RWPE2 (cell line): Measurements from ENCODE around the gene LIFR.

Experiments used
- ATAC-seq: fragments of 200-7000 bp; cut with Tn5 transposase; 3 replicates; pipeline ENCODE4 v1.9.1; 2021; ENCODE audit warnings: low read depth
- DNase-seq: peaks from one replicate; pipeline ENCODE4 v3.0.0-alpha.2; 2020; ENCODE audit warnings: low spot score
- H3K27ac ChIP-seq: fragments of 450-650 bp; 2 replicates; pipeline ENCODE4 v1.5.1; 2017; ENCODE audit warnings: mild to moderate bottlenecking; ENCODE audit not compliant: poor library complexity, severe bottlenecking
- H3K27me3 ChIP-seq: fragments of 250-450 bp; sonication (Bioruptor Pico); 2 replicates; pipeline ENCODE4 v1.5.1; 2021; ENCODE audit warnings: mild to moderate bottlenecking, moderate library complexity; ENCODE audit not compliant: insufficient read depth, poor library complexity, severe bottlenecking
- H3K36me3 ChIP-seq: fragments of 250-450 bp; sonication (Bioruptor Pico); 2 replicates; pipeline ENCODE4 v1.5.1; 2020; ENCODE audit warnings: low read depth, mild to moderate bottlenecking, moderate library complexity
- H3K4me1 ChIP-seq: fragments of 250-450 bp; sonication (Bioruptor Pico); 2 replicates; pipeline ENCODE4 v1.5.1; 2021; ENCODE audit warnings: mild to moderate bottlenecking, moderate library complexity; ENCODE audit not compliant: insufficient read depth, poor library complexity, severe bottlenecking
- H3K4me3 ChIP-seq: fragments of 250-450 bp; sonication (Bioruptor Pico); 2 replicates; pipeline ENCODE4 v1.5.1; 2021; ENCODE audit warnings: mild to moderate bottlenecking, moderate library complexity; ENCODE audit not compliant: severe bottlenecking
- H3K9me3 ChIP-seq: fragments of 250-450 bp; sonication (Bioruptor Pico); 2 replicates; pipeline ENCODE4 v1.5.1; 2021; ENCODE audit warnings: mild to moderate bottlenecking, moderate library complexity; ENCODE audit not compliant: severe bottlenecking
- TF ChIP-seq, protein P1 (sequence below): fragments of 450-650 bp; IDR thresholded peaks from one replicate; pipeline ENCODE4 v1.5.1; 2017; ENCODE audit warnings: mild to moderate bottlenecking, moderate library complexity; ENCODE audit not compliant: poor library complexity, severe bottlenecking

LIFR gene

GRCh38 chr5:38434966-38435705, 121.3 kb downstream of the LIFR start:
- no peaks in the 10 kb centered on the region for H3K9me3 ChIP-seq
- no peak overlapping the region for H3K4me3 ChIP-seq
- ATAC-seq (no peak), DNase-seq (no peak)
- H3K27ac ChIP-seq: no peak overlapping the region
- no peaks in the 10 kb centered on the region for H3K36me3 ChIP-seq
- no peaks in the 10 kb centered on the region for H3K4me1 ChIP-seq
- H3K27me3 ChIP-seq: no peaks in the 10 kb centered on the region
- TF ChIP-seq, protein P1, sequence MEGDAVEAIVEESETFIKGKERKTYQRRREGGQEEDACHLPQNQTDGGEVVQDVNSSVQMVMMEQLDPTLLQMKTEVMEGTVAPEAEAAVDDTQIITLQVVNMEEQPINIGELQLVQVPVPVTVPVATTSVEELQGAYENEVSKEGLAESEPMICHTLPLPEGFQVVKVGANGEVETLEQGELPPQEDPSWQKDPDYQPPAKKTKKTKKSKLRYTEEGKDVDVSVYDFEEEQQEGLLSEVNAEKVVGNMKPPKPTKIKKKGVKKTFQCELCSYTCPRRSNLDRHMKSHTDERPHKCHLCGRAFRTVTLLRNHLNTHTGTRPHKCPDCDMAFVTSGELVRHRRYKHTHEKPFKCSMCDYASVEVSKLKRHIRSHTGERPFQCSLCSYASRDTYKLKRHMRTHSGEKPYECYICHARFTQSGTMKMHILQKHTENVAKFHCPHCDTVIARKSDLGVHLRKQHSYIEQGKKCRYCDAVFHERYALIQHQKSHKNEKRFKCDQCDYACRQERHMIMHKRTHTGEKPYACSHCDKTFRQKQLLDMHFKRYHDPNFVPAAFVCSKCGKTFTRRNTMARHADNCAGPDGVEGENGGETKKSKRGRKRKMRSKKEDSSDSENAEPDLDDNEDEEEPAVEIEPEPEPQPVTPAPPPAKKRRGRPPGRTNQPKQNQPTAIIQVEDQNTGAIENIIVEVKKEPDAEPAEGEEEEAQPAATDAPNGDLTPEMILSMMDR: no peak

DNA sequence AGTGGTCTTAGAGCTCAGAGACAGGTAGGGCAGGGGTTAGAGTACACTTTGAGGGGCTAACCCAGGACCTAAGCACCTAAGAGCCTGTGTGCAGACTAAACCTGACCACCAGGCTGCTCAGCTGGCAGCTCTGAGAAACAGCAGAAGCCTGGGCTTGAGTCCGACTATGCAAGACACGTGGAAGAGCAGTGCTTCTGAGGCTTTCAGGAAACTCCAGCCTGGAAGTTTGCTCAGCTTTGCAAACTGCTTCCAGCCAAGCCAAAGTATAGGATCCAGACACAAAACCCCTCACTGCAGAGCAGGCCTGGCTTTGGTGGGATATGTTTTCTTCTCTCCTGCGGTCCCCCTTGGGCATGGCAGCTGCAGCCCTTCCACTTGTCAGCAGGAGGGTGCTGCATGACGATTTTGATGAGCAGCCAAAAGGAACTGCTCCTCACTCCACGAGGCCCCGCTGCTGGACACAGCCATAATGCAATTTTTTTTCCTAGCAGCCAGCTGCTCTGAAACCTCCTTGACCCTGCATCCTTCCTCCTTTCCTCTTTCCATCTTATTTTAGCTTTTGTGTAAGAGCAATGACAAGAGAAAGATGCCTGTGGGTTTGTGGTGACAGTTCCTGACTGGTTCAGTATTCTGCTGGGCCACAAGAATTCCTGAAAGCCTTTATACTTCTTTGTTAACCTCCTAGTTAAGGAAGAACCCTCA, 123.1 kb downstream of the LIFR start:
- no peaks in the 10 kb centered on the region for H3K27me3 ChIP-seq
- H3K36me3 ChIP-seq: no peaks in the 10 kb centered on the region
- DNase-seq (no peak), ATAC-seq (no peak)
- no peak overlapping the region for H3K4me3 ChIP-seq
- no peak overlapping the region for H3K27ac ChIP-seq
- no peaks in the 10 kb centered on the region for H3K9me3 ChIP-seq
- H3K4me1 ChIP-seq: no peaks in the 10 kb centered on the region
- TF ChIP-seq, protein P1: no peak

- H3K27me3 ChIP-seq: no peaks in the 10 kb centered on the region
- no peaks in the 10 kb centered on the region for H3K36me3 ChIP-seq
- H3K4me1 ChIP-seq: peaks cover 17% of the 10 kb centered on the region
- no peak overlapping the region for H3K27ac ChIP-seq
- no peak overlapping the region for H3K4me3 ChIP-seq
- no peak for DNase-seq
- TF ChIP-seq, protein P1: no peak
- H3K9me3 ChIP-seq: no peaks in the 10 kb centered on the region
- ATAC-seq: no peak
These were observed 125.1 kb downstream of the LIFR start for GRCh38 chr5:38431242-38431853.

- H3K27me3 ChIP-seq: no peaks in the 10 kb centered on the region
- ATAC-seq (peak; percentile 87), DNase-seq (no peak)
- TF ChIP-seq, protein P1: no peak
- H3K4me3 ChIP-seq: no peak overlapping the region
- no peaks in the 10 kb centered on the region for H3K36me3 ChIP-seq
- no peaks in the 10 kb centered on the region for H3K9me3 ChIP-seq
- peaks cover 21% of the 10 kb centered on the region for H3K4me1 ChIP-seq
- peak overlapping the region; percentile 48 for H3K27ac ChIP-seq
These were observed 129.2 kb downstream of the LIFR start for GRCh38 chr5:38426986-38427950.
